Transverse colon (tissue), 4 donors: ENCODE results near the gene SLC25A2. TPM values are rescaled to one million over a fixed set of nuclear protein-coding genes. Genes with fewer than 3 reads are reported as not detected.

Experiments
- DNase-seq: peaks from one replicate; pipeline ENCODE4 v3.0.0-alpha.2; 2019
- H3K27ac ChIP-seq, 4 donors: fragments of 200-600 bp; sonication (generic); 2 replicates each; pipeline ENCODE4 v1.5.1; 2016 to 2018; ENCODE audit warnings: inconsistent platforms in 4 of 4
- H3K27me3 ChIP-seq: fragments of 200-600 bp; sonication (generic); 2 replicates; pipeline ENCODE4 v1.5.1; 2017; ENCODE audit warnings: inconsistent platforms
- H3K36me3 ChIP-seq, 4 donors: fragments of 200-600 bp; sonication (generic); 2 replicates each; pipeline ENCODE4 v1.5.1; 2017 to 2019; ENCODE audit warnings: inconsistent platforms in 4 of 4
- H3K4me1 ChIP-seq, 4 donors: fragments of 200-600 bp; sonication (generic); 2 replicates each; pipeline ENCODE4 v1.5.1; 2017 to 2020; ENCODE audit warnings: inconsistent platforms in 4 of 4
- H3K4me3 ChIP-seq, 4 donors: fragments of 200-600 bp; sonication (generic); 1 replicate in 1 of 4; 2 replicates in 3 of 4; pipeline versions ENCODE4 v1.5.1 to v1.6.1; 2017 to 2019; ENCODE audit warnings: inconsistent platforms in 4 of 4
- H3K9me3 ChIP-seq, 2 donors: fragments of 200-600 bp; sonication (generic); 2 replicates each; pipeline ENCODE4 v1.5.1; 2017 to 2019; ENCODE audit warnings: inconsistent platforms in 2 of 2
- CTCF ChIP-seq, 5 experiments: fragments of 200-600 bp in 3 of 5; fragments of 450-650 bp in 2 of 5; sonication (generic) in 3 of 5; IDR thresholded peaks; 1 replicate in 2 of 5; 2 replicates in 3 of 5; pipeline ENCODE4 v1.5.1; 2016 to 2017; ENCODE audit warnings: antibody characterized with exemption in 5 of 5, inconsistent platforms in 3 of 5, mild to moderate bottlenecking in 2 of 5, moderate library complexity in 1 of 5
- EP300 ChIP-seq: sonication (generic); formaldehyde crosslinking; IDR thresholded peaks from one replicate; pipeline ENCODE4 v1.6.1; 2017; ENCODE audit warnings: antibody characterized with exemption, low read depth
- POLR2A ChIP-seq: fragments of 450-650 bp; IDR thresholded peaks from one replicate; pipeline ENCODE4 v1.6.1; 2016; ENCODE audit warnings: antibody characterized with exemption, mild to moderate bottlenecking, moderate library complexity
- POLR2AphosphoS5 ChIP-seq, 3 donors: sonication (generic); formaldehyde crosslinking; IDR thresholded peaks; one replicate each; pipeline ENCODE4 v1.6.1; 2016; ENCODE audit warnings: antibody characterized with exemption in 3 of 3
- WGBS, 2 donors: methylation state at CpG; one replicate each; pipeline ENCODE4 v1.1.5; 2018; ENCODE audit warnings: low coverage in 1 of 2; 5-methylcytosine and 5-hydroxymethylcytosine counted together
- in situ Hi-C, 4 donors: fragments of 200-750 bp; cut with MboI; loops; one replicate each; pipeline versions ENCODE4 v1.15.0 to v1.15.1; 2017; ENCODE audit warnings: low sequenced_read_pairs in 3 of 4, low pct_ligation_motif_present in 1 of 4, low pct_unique_long_range_greater_than_20kb in 1 of 4
- intact Hi-C: fragments of 100-400 bp; cut with DNase I; formaldehyde crosslinking; loops from one replicate; pipeline ENCODE4 v1.15.1; 2023; ENCODE audit warnings: low total_unique reads
- total RNA-seq, 4 donors: library from RNA; depleted of rRNA; stranded (reverse); fragments of >200 nt; gene quantifications; one replicate each; pipeline ENCODE4 v1.1.0, GENCODE V29; 2016

SLC25A2 gene
- total RNA-seq, 4 donors from 2014 or later = 1.4 to 1.8 TPM; not detected in 2

- H3K9me3 ChIP-seq = peaks cover 100% of the 10 kb centered on the region in 2 donors
- no peak for DNase-seq
- no peak for TF ChIP-seq POLR2AphosphoS5 (IDR thresholded peaks at IDR 0.05)
- TF ChIP-seq EP300 = no peak
- no peak for TF ChIP-seq POLR2A
- TF ChIP-seq CTCF (IDR thresholded peaks at IDR 0.05) = no peak
- H3K27ac ChIP-seq = no peak overlapping the region
- intact Hi-C loops = no loop called here
- WGBS, 2 donors = 60 to 66% methylated on average over 3 to 5 of the region's 5 CpGs
- H3K4me3 ChIP-seq = no peak overlapping the region
- in situ Hi-C loops = no loop called here
- H3K4me1 ChIP-seq = no peaks in the 10 kb centered on the region
- H3K36me3 ChIP-seq = peaks cover 0 to 5% (median 2%) of the 10 kb centered on the region in 4 donors
- no peaks in the 10 kb centered on the region for H3K27me3 ChIP-seq
Observed at GRCh38 chr5:141260458-141261237, 43.2 kb downstream of the SLC25A2 start.

- H3K36me3 ChIP-seq = peaks cover 0 to 5% (median 2%) of the 10 kb centered on the region in 4 donors
- H3K9me3 ChIP-seq = peaks cover 99 to 100% of the 10 kb centered on the region in 2 donors
- H3K4me3 ChIP-seq = no peak overlapping the region
- in situ Hi-C loops (no loop called here), intact Hi-C loops (no loop called here)
- TF ChIP-seq EP300 (no peak), POLR2A (no peak), POLR2AphosphoS5 (IDR thresholded peaks at IDR 0.05) (no peak), CTCF (IDR thresholded peaks at IDR 0.05) (no peak)
- no peaks in the 10 kb centered on the region for H3K4me1 ChIP-seq
- no peaks in the 10 kb centered on the region for H3K27me3 ChIP-seq
- H3K27ac ChIP-seq = no peak overlapping the region
- DNase-seq = no peak
Observed at GRCh38 chr5:141258948-141259347, 44.9 kb downstream of the SLC25A2 start.

- in situ Hi-C loops = no loop called here
Observed at GRCh38 chr5:141258464-141258863, 45.4 kb downstream of the SLC25A2 start.

More at GRCh38 chr5:141258464-141258863, 45.4 kb downstream of the SLC25A2 start:
- no peaks in the 10 kb centered on the region for H3K27me3 ChIP-seq
- no peaks in the 10 kb centered on the region for H3K4me1 ChIP-seq
- H3K27ac ChIP-seq = no peak overlapping the region
- no peak overlapping the region for H3K4me3 ChIP-seq
- peaks cover 99 to 100% of the 10 kb centered on the region in 2 donors for H3K9me3 ChIP-seq
- intact Hi-C loops = no loop called here
- TF ChIP-seq CTCF (IDR thresholded peaks at IDR 0.05) (no peak), POLR2AphosphoS5 (IDR thresholded peaks at IDR 0.05) (no peak), EP300 (no peak), POLR2A (no peak)
- DNase-seq = no peak
- peaks cover 0 to 5% (median under 1%) of the 10 kb centered on the region in 4 donors for H3K36me3 ChIP-seq

Other genes with a start within 250 kb of the SLC25A2 start
- gene PCDHB2, start 209.4 kb downstream of the SLC25A2 start, total RNA-seq = 1 to 10 TPM in 3 of 4 donors, under 1 TPM in 1; 0.80 to 1.9 (median 1.2) TPM
- gene PCDHB3, start 203.6 kb downstream of the SLC25A2 start, total RNA-seq = under 1 TPM in 3 of 4 donors, not detected in 1; 0.64 to 0.82 (median 0.80) TPM
- 1 to 10 TPM in 1 of 4 donors, under 1 TPM in 3; 0.68 to 2.2 (median 0.77) TPM for gene PCDHB4, start 182.2 kb downstream of the SLC25A2 start, total RNA-seq
- 1 to 10 TPM in 3 of 4 donors, not detected in 1; 1.1 to 3.0 (median 1.3) TPM for gene PCDHB5, start 168.8 kb downstream of the SLC25A2 start, total RNA-seq
- under 1 TPM in 2 of 4 donors, not detected in 2; 0.14 to 0.32 TPM for gene PCDHB6, start 154.0 kb downstream of the SLC25A2 start, total RNA-seq
- gene PCDHB7, start 131.4 kb downstream of the SLC25A2 start, total RNA-seq = 1 to 10 TPM in 1 of 4 donors, under 1 TPM in 3; 0.37 to 1.6 (median 0.67) TPM
- gene PCDHB8, start 126.3 kb downstream of the SLC25A2 start, total RNA-seq = under 1 TPM in 2 of 4 donors, not detected in 2; 0.14 to 0.16 TPM
- 1 to 10 TPM in 1 of 4 donors, under 1 TPM in 3; 0.20 to 1.6 (median 0.65) TPM for gene PCDHB16, start 121.7 kb downstream of the SLC25A2 start, total RNA-seq
- 1 to 10 TPM in 1 of 4 donors, under 1 TPM in 2, not detected in 1; 0.40 to 1.6 (median 0.64) TPM for gene PCDHB9, start 116.9 kb downstream of the SLC25A2 start, total RNA-seq
- 1 to 10 TPM in 1 of 4 donors, under 1 TPM in 2, not detected in 1; 0.68 to 1.1 (median 0.79) TPM for gene PCDHB10, start 111.7 kb downstream of the SLC25A2 start, total RNA-seq
- 1 to 10 TPM in 1 of 4 donors, under 1 TPM in 3; 0.20 to 1.5 (median 0.61) TPM for gene PCDHB11, start 104.4 kb downstream of the SLC25A2 start, total RNA-seq
- 1 to 10 TPM in 2 of 4 donors, under 1 TPM in 2; 0.40 to 1.9 (median 1.1) TPM for gene PCDHB12, start 95.3 kb downstream of the SLC25A2 start, total RNA-seq
- gene PCDHB13, start 90.1 kb downstream of the SLC25A2 start, total RNA-seq = 1 to 10 TPM; 1.8 to 4.1 (median 2.5) TPM
- 1 to 10 TPM; 1.4 to 3.3 (median 2.8) TPM for gene PCDHB14, start 80.7 kb downstream of the SLC25A2 start, total RNA-seq
- gene PCDHB15, start 58.7 kb downstream of the SLC25A2 start, total RNA-seq = 1 to 10 TPM in 3 of 4 donors, under 1 TPM in 1; 0.75 to 5.6 (median 1.1) TPM
- gene TAF7, start 16.7 kb upstream of the SLC25A2 start, total RNA-seq = 10 to 100 TPM; 41.9 to 62.5 (median 50.3) TPM
- under 1 TPM in 2 of 4 donors, not detected in 2; 0.55 to 0.64 TPM for gene PCDHGA1, start 26.5 kb upstream of the SLC25A2 start, total RNA-seq
- 1 to 10 TPM in 3 of 4 donors, under 1 TPM in 1; 0.68 to 1.9 (median 1.6) TPM for gene PCDHGA2, start 34.7 kb upstream of the SLC25A2 start, total RNA-seq
- gene PCDHGA3, start 39.8 kb upstream of the SLC25A2 start, total RNA-seq = 1 to 10 TPM in 2 of 4 donors, under 1 TPM in 2; 0.55 to 4.9 (median 1.1) TPM
- gene PCDHGB1, start 46.0 kb upstream of the SLC25A2 start, total RNA-seq = 10 to 100 TPM in 1 of 4 donors, 1 to 10 TPM in 2, under 1 TPM in 1; 0.96 to 10.5 (median 3.4) TPM
- gene PCDHGA4, start 51.0 kb upstream of the SLC25A2 start, total RNA-seq = 10 to 100 TPM in 1 of 4 donors, 1 to 10 TPM in 2, not detected in 1; 1.4 to 18.0 (median 1.6) TPM
- gene PCDHGB2, start 55.9 kb upstream of the SLC25A2 start, total RNA-seq = 10 to 100 TPM in 1 of 4 donors, 1 to 10 TPM in 3; 2.1 to 12.7 (median 3.2) TPM
- 1 to 10 TPM in 3 of 4 donors, not detected in 1; 2.5 to 4.1 (median 3.4) TPM for gene PCDHGA5, start 60.1 kb upstream of the SLC25A2 start, total RNA-seq
- 1 to 10 TPM; 1.4 to 3.8 (median 2.6) TPM for gene PCDHGB3, start 66.2 kb upstream of the SLC25A2 start, total RNA-seq
- 1 to 10 TPM; 2.4 to 7.5 (median 3.7) TPM for gene PCDHGA6, start 69.8 kb upstream of the SLC25A2 start, total RNA-seq
- gene PCDHGA7, start 78.7 kb upstream of the SLC25A2 start, total RNA-seq = 1 to 10 TPM; 2.0 to 8.6 (median 3.2) TPM
- gene PCDHGB4, start 83.6 kb upstream of the SLC25A2 start, total RNA-seq = 1 to 10 TPM in 2 of 4 donors, under 1 TPM in 2; 0.40 to 4.4 (median 2.4) TPM
- 10 to 100 TPM in 1 of 4 donors, 1 to 10 TPM in 3; 1.5 to 11.5 (median 2.5) TPM for gene PCDHGA8, start 88.6 kb upstream of the SLC25A2 start, total RNA-seq
- gene PCDHGB5, start 93.9 kb upstream of the SLC25A2 start, total RNA-seq = 10 to 100 TPM in 2 of 4 donors, 1 to 10 TPM in 2; 5.3 to 23.3 (median 9.2) TPM
- gene PCDHGA9, start 98.7 kb upstream of the SLC25A2 start, total RNA-seq = 1 to 10 TPM; 1.2 to 4.6 (median 3.4) TPM
- gene PCDHGB6, start 104.0 kb upstream of the SLC25A2 start, total RNA-seq = 1 to 10 TPM; 1.9 to 5.9 (median 4.7) TPM
- gene PCDHGA10, start 108.9 kb upstream of the SLC25A2 start, total RNA-seq = 1 to 10 TPM; 4.0 to 6.5 (median 6.1) TPM
- gene PCDHGB7, start 113.6 kb upstream of the SLC25A2 start, total RNA-seq = 10 to 100 TPM in 1 of 4 donors, 1 to 10 TPM in 3; 7.0 to 10.1 (median 9.1) TPM
- gene PCDHGA11, start 117.0 kb upstream of the SLC25A2 start, total RNA-seq = 1 to 10 TPM; 2.6 to 5.8 (median 4.4) TPM
- 10 to 100 TPM in 1 of 4 donors, 1 to 10 TPM in 3; 1.6 to 14.2 (median 4.8) TPM for gene PCDHGA12, start 126.5 kb upstream of the SLC25A2 start, total RNA-seq
- gene PCDHGC3, start 171.9 kb upstream of the SLC25A2 start, total RNA-seq = 10 to 100 TPM in 3 of 4 donors, 1 to 10 TPM in 1; 6.0 to 17.0 (median 13.6) TPM
- gene PCDHGC4, start 181.0 kb upstream of the SLC25A2 start, total RNA-seq = 10 to 100 TPM in 1 of 4 donors, 1 to 10 TPM in 3; 1.8 to 26.5 (median 2.7) TPM
- gene PCDHGC5, start 185.0 kb upstream of the SLC25A2 start, total RNA-seq = 1 to 10 TPM in 2 of 4 donors, under 1 TPM in 2; 0.20 to 2.5 (median 1.0) TPM